ENCODE results near the gene LAIR2. TPM values are rescaled to one million over a fixed set of nuclear protein-coding genes. Genes with fewer than 3 reads are reported as not detected.
A peak's percentile ranks its signal among the peaks of the same experiment; 100 is the strongest.

Gene LAIR2
- total and polyA plus RNA-seq, 2 experiments from 2014 or later = not detected

- TF ChIP-seq CREB1 (CRISPR knock-in tag; IDR thresholded peaks at IDR 0.05; ENCODE audit: low read depth) (peak; percentile 46), EZH2 (IDR thresholded peaks at IDR 0.05; ENCODE audit: low read depth, unreplicated experiment) (no peak), POLR2AphosphoS5 (IDR thresholded peaks at IDR 0.05; ENCODE audit: low read depth) (peak; percentile 86)
- peaks cover 15% of the 10 kb centered on the region; the same call in 2 of the 3 replicates for H3K4me1 Mint-ChIP-seq
- peak within 1 kb of the TSS; percentile 96 for H3K27ac ChIP-seq (ENCODE audit: low read depth)
- DNase-seq (ENCODE audit: low spot score) (peak; percentile 100), ATAC-seq (peak; percentile 41)
- H3K27me3 ChIP-seq (ENCODE audit: insufficient read depth) = peaks cover 13% of the 10 kb centered on the region
- peak within 1 kb of the TSS; percentile 99 for H3K27ac Mint-ChIP-seq
- no peak within 1 kb of the TSS; the same call in 1 of the 2 replicates for H2AFZ ChIP-seq
- H4K20me1 ChIP-seq (replicated peaks; ENCODE audit: insufficient read depth) = peaks cover 2% of the 10 kb centered on the region; the same call in 1 of the 2 replicates
- no peaks in the 10 kb centered on the region; the same call in 1 of the 2 replicates for H3K79me2 ChIP-seq (replicated peaks; ENCODE audit: insufficient read depth)
- H3K9me2 ChIP-seq (ENCODE audit: insufficient read depth) = no peaks in the 10 kb centered on the region
- peak within 1 kb of the TSS; percentile 98 for H3K4me2 ChIP-seq
- peak within 1 kb of the TSS; percentile 82 for H3K4me3 ChIP-seq
- peak within 1 kb of the TSS; percentile 81 for H3K4me3 Mint-ChIP-seq
- H3K4me1 ChIP-seq (ENCODE audit: insufficient read depth) = peaks cover 3% of the 10 kb centered on the region; the same call in 1 of the 2 replicates
- H3K36me3 ChIP-seq (ENCODE audit: insufficient read depth) = no peaks in the 10 kb centered on the region; the same call in 1 of the 2 replicates
- peaks cover 32% of the 10 kb centered on the region for H3K27me3 Mint-ChIP-seq (ENCODE audit: insufficient read depth, low read depth, poor library complexity)
- H3K36me3 Mint-ChIP-seq (ENCODE audit: low read depth) = peaks cover 27% of the 10 kb centered on the region
- H3K9me3 Mint-ChIP-seq = peaks cover 5% of the 10 kb centered on the region; the same call in 1 of the 3 replicates
- peaks cover 9% of the 10 kb centered on the region; the same call in 1 of the 2 replicates for H3F3A ChIP-seq (replicated peaks; ENCODE audit: low read depth)
These were observed 39.0 kb upstream of the LAIR2 start, which contains the start of gene LENG9 for GRCh38 chr19:54463531-54464043. LENG9 (minus strand) TSS chr19:54463778; CDS start chr19:54463526, 252 bp downstream.

GRCh38 chr19:54464044-54464629, 38.5 kb upstream of the LAIR2 start:
- peak overlapping the region; percentile 78 for H3K4me2 ChIP-seq
- peak overlapping the region; percentile 96 for H3K27ac ChIP-seq (ENCODE audit: low read depth)
- Mint-ChIP-seq H3K4me3 (peak overlapping the region; percentile 81), H3K27ac (peak overlapping the region; percentile 99), H3K4me1 (peaks cover 15% of the 10 kb centered on the region; the same call in 2 of the 3 replicates), H3K27me3 (ENCODE audit: insufficient read depth, low read depth, poor library complexity) (peaks cover 30% of the 10 kb centered on the region), H3K36me3 (ENCODE audit: low read depth) (peaks cover 21% of the 10 kb centered on the region), H3K9me3 (peaks cover 5% of the 10 kb centered on the region; the same call in 1 of the 3 replicates)
- peaks cover 3% of the 10 kb centered on the region; the same call in 1 of the 2 replicates for H3K4me1 ChIP-seq (ENCODE audit: insufficient read depth)
- H3K79me2 ChIP-seq (replicated peaks; ENCODE audit: insufficient read depth) = no peaks in the 10 kb centered on the region; the same call in 1 of the 2 replicates
- H3K4me3 ChIP-seq = peak overlapping the region; percentile 58
- H2AFZ ChIP-seq = no peak overlapping the region
- TF ChIP-seq ZNF462 (CRISPR knock-in tag; IDR thresholded peaks at IDR 0.05) (no peak), EZH2phosphoT487 (IDR thresholded peaks at IDR 0.05; ENCODE audit: unreplicated experiment) (no peak), EZH2 (IDR thresholded peaks at IDR 0.05; ENCODE audit: low read depth, unreplicated experiment) (no peak), STAT1 (IDR thresholded peaks at IDR 0.05; ENCODE audit: unreplicated experiment) (no peak)
- peaks cover 16% of the 10 kb centered on the region for H3K27me3 ChIP-seq (ENCODE audit: insufficient read depth)
- peak; percentile 100 for DNase-seq (ENCODE audit: low spot score)
- no peaks in the 10 kb centered on the region; the same call in 1 of the 2 replicates for H4K20me1 ChIP-seq (replicated peaks; ENCODE audit: insufficient read depth)
- H3K9me2 ChIP-seq (ENCODE audit: insufficient read depth) = no peaks in the 10 kb centered on the region
- H3K36me3 ChIP-seq (ENCODE audit: insufficient read depth) = no peaks in the 10 kb centered on the region
- ATAC-seq = peak; percentile 43
- peaks cover 9% of the 10 kb centered on the region; the same call in 1 of the 2 replicates for H3F3A ChIP-seq (replicated peaks; ENCODE audit: low read depth)
